Keratinocyte (primary cell): ENCODE data around the gene SPEM3. TPM values are rescaled to one million over a fixed set of nuclear protein-coding genes. Genes with fewer than 3 reads are reported as not detected.

Experiments used
- DNase-seq: peaks from one replicate; pipeline ENCODE4 v3.0.0-alpha.2; 2011; ENCODE audit warnings: low read depth, missing footprints, low spot score
- FAIRE-seq: peaks from 2 replicates; lab custom pipeline; 2011; peaks lifted over from hg19 to GRCh38; lab: Jason Lieb, UNC
- H2AFZ ChIP-seq: 2 replicates; pipeline ENCODE4 v1.6.0; 2012; ENCODE audit warnings: low read length, control low read depth, inconsistent platforms; ENCODE audit not compliant: control insufficient read depth
- H3K27ac ChIP-seq: 2 replicates; pipeline ENCODE4 v1.5.1; 2011; ENCODE audit warnings: low read length; ENCODE audit not compliant: control insufficient read depth, insufficient read depth
- H3K27me3 ChIP-seq: 3 replicates; pipeline ENCODE4 v1.6.0; 2011; ENCODE audit warnings: low read length; ENCODE audit not compliant: control insufficient read depth, insufficient read depth; ENCODE audit errors: extremely low read depth
- H3K36me3 ChIP-seq, 2 experiments: 2 replicates in 1 of 2; 3 replicates in 1 of 2; pipeline ENCODE4 v1.5.1; 2011; ENCODE audit warnings: low read length in 2 of 2, mild to moderate bottlenecking in 1 of 2; ENCODE audit not compliant: control insufficient read depth in 2 of 2, insufficient read depth in 2 of 2; ENCODE audit errors: extremely low read depth in 1 of 2
- H3K4me1 ChIP-seq: 3 replicates; pipeline ENCODE4 v1.5.1; 2011; ENCODE audit warnings: low read length; ENCODE audit not compliant: control insufficient read depth, insufficient read depth; ENCODE audit errors: extremely low read depth
- H3K4me2 ChIP-seq: 3 replicates; pipeline ENCODE4 v1.6.0; 2011; ENCODE audit warnings: low read depth, low read length; ENCODE audit not compliant: control insufficient read depth, insufficient read depth; ENCODE audit errors: extremely low read depth
- H3K4me3 ChIP-seq, 3 experiments: fragments of 200-600 bp in 1 of 3; sonication (generic) in 1 of 3; 2 replicates in 2 of 3; 3 replicates in 1 of 3; pipeline ENCODE4 v1.5.1; 2011 to 2016; ENCODE audit warnings: low read length in 3 of 3, mild to moderate bottlenecking in 3 of 3, control low read depth in 2 of 3, inconsistent platforms in 1 of 3, low read depth in 1 of 3, mixed read lengths in 1 of 3, mixed run types in 1 of 3, moderate library complexity in 1 of 3; ENCODE audit not compliant: control insufficient read depth in 2 of 3, insufficient read depth in 2 of 3; ENCODE audit errors: extremely low read depth in 1 of 3
- H3K79me2 ChIP-seq: 2 replicates; pipeline ENCODE4 v1.6.0; 2012; ENCODE audit warnings: low read length; ENCODE audit not compliant: control insufficient read depth, insufficient read depth
- H3K9ac ChIP-seq: 3 replicates; pipeline ENCODE4 v1.6.0; 2011; ENCODE audit warnings: low read length; ENCODE audit not compliant: control insufficient read depth, insufficient read depth; ENCODE audit errors: extremely low read depth
- H3K9me1 ChIP-seq: 3 replicates; pipeline ENCODE4 v1.6.0; 2011; ENCODE audit warnings: low read length; ENCODE audit not compliant: control insufficient read depth, insufficient read depth; ENCODE audit errors: extremely low read depth
- H3K9me3 ChIP-seq: 2 replicates; pipeline ENCODE4 v1.5.1; 2012; ENCODE audit warnings: low read depth, low read length; ENCODE audit not compliant: control insufficient read depth
- H4K20me1 ChIP-seq: 3 replicates; pipeline ENCODE4 v1.6.0; 2011; ENCODE audit warnings: low read length; ENCODE audit not compliant: control insufficient read depth, insufficient read depth; ENCODE audit errors: extremely low read depth
- CTCF ChIP-seq, 3 experiments: IDR thresholded peaks in 1 of 3; conservative IDR thresholded peaks in 1 of 3; optimal IDR thresholded peaks in 1 of 3; 2 replicates in 2 of 3; 3 replicates in 1 of 3; pipeline versions ENCODE3 to v1.5.1; 2011; ENCODE audit warnings: low read length in 3 of 3, mild to moderate bottlenecking in 3 of 3, moderate library complexity in 2 of 3, control low read depth in 1 of 3, inconsistent platforms in 1 of 3; ENCODE audit not compliant: insufficient read depth in 2 of 3; ENCODE audit errors: extremely low read depth in 1 of 3
- EZH2 ChIP-seq: IDR thresholded peaks from one replicate; pipeline ENCODE4 v1.6.1; 2012; ENCODE audit warnings: inconsistent platforms, mild to moderate bottlenecking, low read length, moderate library complexity
- dilution Hi-C: fragments of 300-500 bp; cut with MboI; formaldehyde crosslinking; loops from one replicate; pipeline ENCODE4 v1.7.0; 2020; ENCODE audit warnings: low sequenced_read_pairs; ENCODE audit not compliant: extremely low pct_ligation_motif_present
- polyA plus RNA-seq, 5 experiments: library from polyadenylated mRNA; depleted of rRNA in 3 of 5; stranded (reverse) in 3 of 5; stranded (forward) in 1 of 5; unstranded in 1 of 5; fragments of >200 nt; gene quantifications; 1 replicate in 1 of 5; 2 replicates in 3 of 5; 3 replicates in 1 of 5; pipeline versions ENCODE4 v1.2.1 to v1.2.3, GENCODE V29; 2011 to 2012; ENCODE audit warnings: missing spikeins in 2 of 5, low read depth in 1 of 5, low replicate concordance in 1 of 5

Gene SPEM3
- polyA plus RNA-seq, 1 donor (not counting 4 experiments of a cell fraction or from before 2014, with no cell fraction given): not detected

- no peaks in the 10 kb centered on the region for H3K9me3 ChIP-seq
- H2AFZ ChIP-seq: peak overlapping the region; percentile 72
- H3K4me2 ChIP-seq: peak overlapping the region; percentile 99
- H3K9me1 ChIP-seq: no peaks in the 10 kb centered on the region
- TF ChIP-seq EZH2: no peak
- TF ChIP-seq CTCF (optimal IDR thresholded peaks at IDR 0.05 in 1 of 3, IDR thresholded peaks at IDR 0.05 in 1 of 3, conservative IDR thresholded peaks at IDR 0.05 in 1 of 3; ENCODE audit: extremely low read depth in 1 of 3, insufficient read depth in 2 of 3, low read length in 3 of 3): peak; percentile 21 to 41 (median 21)
- FAIRE-seq (no peak), DNase-seq (no peak)
- peak overlapping the region; percentile 81 for H3K9ac ChIP-seq
- H3K27me3 ChIP-seq: no peaks in the 10 kb centered on the region
- H3K36me3 ChIP-seq: no peaks in the 10 kb centered on the region
- peaks cover 17% of the 10 kb centered on the region for H3K79me2 ChIP-seq
- no peaks in the 10 kb centered on the region for H4K20me1 ChIP-seq
- peaks cover 41% of the 10 kb centered on the region for H3K4me1 ChIP-seq
- peak overlapping the region; percentile 59 to 92 (median 88) for H3K4me3 ChIP-seq
- dilution Hi-C loops: no loop called here
- H3K27ac ChIP-seq: peak overlapping the region; percentile 95
Measured at GRCh38 chr17:7435676-7436555, 7.3 kb downstream of the SPEM3 start.

- peak overlapping the region; percentile 81 for H3K9ac ChIP-seq
- dilution Hi-C loops: no loop called here
- peak; percentile 23 for FAIRE-seq
Measured at GRCh38 chr17:7436556-7437368, 8.1 kb downstream of the SPEM3 start.

More at GRCh38 chr17:7436556-7437368, 8.1 kb downstream of the SPEM3 start:
- Histone ChIP-seq H2AFZ (peak overlapping the region; percentile 72), H3K9me1 (no peaks in the 10 kb centered on the region), H3K4me1 (peaks cover 42% of the 10 kb centered on the region), H4K20me1 (no peaks in the 10 kb centered on the region), H3K4me2 (peak overlapping the region; percentile 99), H3K27me3 (no peaks in the 10 kb centered on the region), H3K27ac (peak overlapping the region; percentile 95), H3K4me3 (peak overlapping the region; percentile 59 to 92 (median 88)), H3K79me2 (peaks cover 17% of the 10 kb centered on the region), H3K9me3 (no peaks in the 10 kb centered on the region), H3K36me3 (no peaks in the 10 kb centered on the region)
- TF ChIP-seq CTCF (optimal IDR thresholded peaks at IDR 0.05 in 1 of 3, IDR thresholded peaks at IDR 0.05 in 1 of 3, conservative IDR thresholded peaks at IDR 0.05 in 1 of 3; ENCODE audit: extremely low read depth in 1 of 3, insufficient read depth in 2 of 3, low read length in 3 of 3) (peak; percentile 52 to 92 (median 87)), EZH2 (no peak)
- DNase-seq: no peak
